Measurements from ENCODE around the gene AP5B1.

DNA sequence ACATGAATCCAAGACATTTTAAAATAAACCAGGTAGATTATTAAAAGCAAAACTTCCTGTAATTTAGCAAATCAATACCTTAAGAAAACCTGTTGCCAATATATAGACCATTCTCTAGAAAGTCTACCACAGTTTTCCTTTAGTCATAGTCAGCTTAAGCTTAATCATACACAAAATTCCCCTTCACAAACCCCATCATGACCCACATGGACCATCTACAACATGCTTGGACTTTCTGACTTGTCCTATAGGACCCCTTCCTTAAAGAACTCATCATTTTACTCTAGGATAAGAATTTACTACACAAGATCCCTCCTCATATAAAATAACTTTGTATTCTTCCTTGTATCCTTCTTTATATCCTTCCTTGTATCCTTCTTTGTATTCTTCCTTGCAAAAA lies 44.0 kb downstream of the AP5B1 start:
- TF ChIP-seq, protein P1, sequence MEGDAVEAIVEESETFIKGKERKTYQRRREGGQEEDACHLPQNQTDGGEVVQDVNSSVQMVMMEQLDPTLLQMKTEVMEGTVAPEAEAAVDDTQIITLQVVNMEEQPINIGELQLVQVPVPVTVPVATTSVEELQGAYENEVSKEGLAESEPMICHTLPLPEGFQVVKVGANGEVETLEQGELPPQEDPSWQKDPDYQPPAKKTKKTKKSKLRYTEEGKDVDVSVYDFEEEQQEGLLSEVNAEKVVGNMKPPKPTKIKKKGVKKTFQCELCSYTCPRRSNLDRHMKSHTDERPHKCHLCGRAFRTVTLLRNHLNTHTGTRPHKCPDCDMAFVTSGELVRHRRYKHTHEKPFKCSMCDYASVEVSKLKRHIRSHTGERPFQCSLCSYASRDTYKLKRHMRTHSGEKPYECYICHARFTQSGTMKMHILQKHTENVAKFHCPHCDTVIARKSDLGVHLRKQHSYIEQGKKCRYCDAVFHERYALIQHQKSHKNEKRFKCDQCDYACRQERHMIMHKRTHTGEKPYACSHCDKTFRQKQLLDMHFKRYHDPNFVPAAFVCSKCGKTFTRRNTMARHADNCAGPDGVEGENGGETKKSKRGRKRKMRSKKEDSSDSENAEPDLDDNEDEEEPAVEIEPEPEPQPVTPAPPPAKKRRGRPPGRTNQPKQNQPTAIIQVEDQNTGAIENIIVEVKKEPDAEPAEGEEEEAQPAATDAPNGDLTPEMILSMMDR (IDR thresholded peaks at IDR 0.05) = no peak
- TF ChIP-seq POLR2A (IDR thresholded peaks at IDR 0.05) = no peak
